Measurements from ENCODE around the gene HOXD11.

DNA sequence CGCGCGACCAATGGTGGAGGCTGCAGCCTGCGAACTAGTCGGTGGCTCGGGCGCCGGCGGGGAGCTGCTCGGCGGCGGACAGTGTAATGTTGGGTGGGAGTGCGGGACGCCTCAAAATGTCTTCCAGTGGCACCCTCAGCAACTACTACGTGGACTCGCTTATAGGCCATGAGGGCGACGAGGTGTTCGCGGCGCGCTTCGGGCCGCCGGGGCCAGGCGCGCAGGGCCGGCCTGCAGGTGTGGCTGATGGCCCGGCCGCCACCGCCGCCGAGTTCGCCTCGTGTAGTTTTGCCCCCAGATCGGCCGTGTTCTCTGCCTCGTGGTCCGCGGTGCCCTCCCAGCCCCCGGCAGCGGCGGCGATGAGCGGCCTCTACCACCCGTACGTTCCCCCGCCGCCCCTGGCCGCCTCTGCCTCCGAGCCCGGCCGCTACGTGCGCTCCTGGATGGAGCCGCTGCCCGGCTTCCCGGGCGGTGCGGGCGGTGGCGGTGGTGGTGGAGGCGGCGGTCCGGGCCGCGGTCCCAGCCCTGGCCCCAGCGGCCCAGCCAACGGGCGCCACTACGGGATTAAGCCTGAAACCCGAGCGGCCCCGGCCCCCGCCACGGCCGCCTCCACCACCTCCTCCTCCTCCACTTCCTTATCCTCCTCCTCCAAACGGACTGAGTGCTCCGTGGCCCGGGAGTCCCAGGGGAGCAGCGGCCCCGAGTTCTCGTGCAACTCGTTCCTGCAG lies 15.8 kb downstream of the HOXD11 start, which contains the start of gene HOXD9:
- TF ChIP-seq CTCF (IDR thresholded peaks at IDR 0.05) (no peak), EP300 (IDR thresholded peaks at IDR 0.05) (peak in 1 of 2 donors; percentile 37)
